GM10248 (cell line): ENCODE measurements around the gene GDF7.

Experiments
- CTCF ChIA-PET: fragments of 300-600 bp; sonication (Branson Sonifier 250); formaldehyde crosslinking; extraction: SDS; loops from one replicate; lab custom pipeline; 2021; ENCODE audit warnings: antibody characterized with exemption; lab: Yijun Ruan, JAX
- POLR2A ChIA-PET: fragments of 350-650 bp; sonication (Branson Sonifier 250); formaldehyde crosslinking; extraction: SDS; loops from one replicate; lab custom pipeline; 2020; ENCODE audit warnings: antibody characterized with exemption; lab: Yijun Ruan, JAX
- DNase-seq: peaks from one replicate; pipeline ENCODE4 v3.0.0; 2012; ENCODE audit errors: extremely low spot score
- TF ChIP-seq, protein P1 (sequence below): IDR thresholded peaks from 2 replicates; pipeline ENCODE4 v1.5.1; 2012; ENCODE audit warnings: mild to moderate bottlenecking, low read depth; ENCODE audit errors: extremely low read depth, missing control alignments, control extremely low read depth

The GDF7 gene

DNA sequence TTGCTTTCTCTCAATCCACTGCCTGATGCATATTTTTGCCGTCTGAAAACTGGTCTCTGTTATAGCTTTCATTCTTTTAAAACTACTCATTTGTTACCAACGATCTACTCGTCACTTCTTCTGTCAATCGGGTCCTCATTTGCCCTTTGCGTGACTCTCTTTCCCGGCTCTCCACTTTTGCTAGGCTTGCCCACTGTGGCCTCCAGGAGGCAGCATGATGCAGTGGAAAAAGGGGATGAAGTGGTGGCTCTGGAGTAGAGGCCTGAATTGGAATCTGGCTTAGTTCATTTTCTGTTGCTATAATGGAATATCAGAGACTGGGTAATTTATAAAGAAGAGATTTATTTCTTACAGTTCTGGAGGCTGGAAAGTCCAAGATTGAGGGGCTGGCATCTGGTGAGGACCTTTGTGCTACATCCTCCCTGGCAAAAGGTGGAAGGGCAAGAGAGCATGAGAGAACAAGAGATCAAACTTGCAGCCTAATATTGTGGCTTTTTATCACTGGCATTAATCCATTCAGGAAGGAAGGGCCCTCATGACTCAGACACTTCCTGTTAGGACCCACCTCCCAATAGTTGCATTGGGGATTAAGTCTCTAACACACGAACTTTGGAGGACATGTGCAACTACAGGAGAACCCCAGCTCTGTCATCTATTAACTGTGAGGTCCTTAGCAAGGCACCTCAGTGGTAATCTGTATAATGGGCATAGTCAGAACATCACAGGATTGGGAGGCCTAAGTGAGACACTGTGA lies 15.4 kb downstream of the GDF7 start:
- ChIA-PET POLR2A (no interaction called here), CTCF (interaction anchor here (1.0 to 5.5 kb wide), 5 partner anchors 9 to 280 kb away, joined by 3 to 36 read pairs (median 3); no protein-coding TSS in a partner anchor)
- DNase-seq, result no peak
- TF ChIP-seq, protein P1, sequence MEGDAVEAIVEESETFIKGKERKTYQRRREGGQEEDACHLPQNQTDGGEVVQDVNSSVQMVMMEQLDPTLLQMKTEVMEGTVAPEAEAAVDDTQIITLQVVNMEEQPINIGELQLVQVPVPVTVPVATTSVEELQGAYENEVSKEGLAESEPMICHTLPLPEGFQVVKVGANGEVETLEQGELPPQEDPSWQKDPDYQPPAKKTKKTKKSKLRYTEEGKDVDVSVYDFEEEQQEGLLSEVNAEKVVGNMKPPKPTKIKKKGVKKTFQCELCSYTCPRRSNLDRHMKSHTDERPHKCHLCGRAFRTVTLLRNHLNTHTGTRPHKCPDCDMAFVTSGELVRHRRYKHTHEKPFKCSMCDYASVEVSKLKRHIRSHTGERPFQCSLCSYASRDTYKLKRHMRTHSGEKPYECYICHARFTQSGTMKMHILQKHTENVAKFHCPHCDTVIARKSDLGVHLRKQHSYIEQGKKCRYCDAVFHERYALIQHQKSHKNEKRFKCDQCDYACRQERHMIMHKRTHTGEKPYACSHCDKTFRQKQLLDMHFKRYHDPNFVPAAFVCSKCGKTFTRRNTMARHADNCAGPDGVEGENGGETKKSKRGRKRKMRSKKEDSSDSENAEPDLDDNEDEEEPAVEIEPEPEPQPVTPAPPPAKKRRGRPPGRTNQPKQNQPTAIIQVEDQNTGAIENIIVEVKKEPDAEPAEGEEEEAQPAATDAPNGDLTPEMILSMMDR, result peak; percentile 35

DNA sequence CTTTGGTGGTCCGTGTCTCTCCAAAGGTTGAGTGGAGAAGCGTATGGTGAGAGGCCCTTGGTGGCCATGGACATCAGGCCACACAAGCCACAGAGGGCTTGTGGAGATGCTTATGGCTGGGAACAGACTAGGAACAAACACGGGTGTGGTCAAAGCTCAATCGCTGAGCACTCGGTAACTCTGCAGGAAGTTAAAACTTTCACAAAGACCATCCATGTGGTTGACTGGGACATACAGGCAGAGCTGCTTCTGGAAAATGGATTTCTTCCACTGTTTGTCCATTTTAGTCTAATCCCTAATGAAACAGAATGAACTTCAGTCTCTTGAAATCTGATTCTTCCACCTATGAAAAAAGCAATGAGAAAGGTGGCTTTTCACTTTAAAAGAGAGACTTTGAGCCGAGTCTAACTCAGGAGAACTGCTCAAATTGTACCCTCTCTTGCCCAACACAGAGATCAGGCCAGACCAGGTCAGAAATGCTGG lies 17.7 kb downstream of the GDF7 start:
- ChIA-PET CTCF (interaction anchor here (0.9 to 5.5 kb wide), 8 partner anchors 9 to 285 kb away, joined by 3 to 36 read pairs (median 6); partner anchors contain the start of gene HS1BP3), POLR2A (no interaction called here)
- DNase-seq, result no peak
- TF ChIP-seq, protein P1, result no peak

DNA sequence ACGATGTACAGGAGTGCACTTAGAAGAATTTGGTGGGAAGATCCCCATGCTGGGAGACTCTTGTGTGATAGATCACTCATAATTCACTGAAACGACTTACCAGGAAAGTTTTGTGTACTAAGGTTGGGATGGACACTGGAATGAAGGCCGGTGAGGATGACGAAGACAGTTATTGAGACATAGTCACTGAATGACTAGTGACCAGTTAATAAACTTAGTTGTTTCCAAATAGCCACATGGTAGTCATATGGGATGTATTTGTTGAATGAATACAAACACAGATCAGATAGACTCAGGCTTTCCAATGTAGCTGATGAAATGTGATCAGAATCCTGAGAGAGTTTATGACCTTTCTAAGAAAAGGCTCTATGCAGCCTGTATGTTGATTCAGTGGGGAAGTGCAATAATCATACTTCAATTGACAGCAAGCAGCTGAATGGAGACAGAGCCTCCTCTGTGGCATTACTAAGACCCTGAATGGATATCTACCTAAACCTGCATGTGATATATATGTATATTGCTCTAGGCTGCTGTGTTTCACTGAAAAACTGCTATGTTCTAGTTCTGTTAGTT lies 20.4 kb downstream of the GDF7 start:
- ChIA-PET CTCF (interaction anchor here (1.4 to 3.0 kb wide), 2 partner anchors 10 to 26 kb away, joined by 11 to 14 read pairs; no protein-coding TSS in a partner anchor), POLR2A (no interaction called here)
- DNase-seq, result no peak

DNA sequence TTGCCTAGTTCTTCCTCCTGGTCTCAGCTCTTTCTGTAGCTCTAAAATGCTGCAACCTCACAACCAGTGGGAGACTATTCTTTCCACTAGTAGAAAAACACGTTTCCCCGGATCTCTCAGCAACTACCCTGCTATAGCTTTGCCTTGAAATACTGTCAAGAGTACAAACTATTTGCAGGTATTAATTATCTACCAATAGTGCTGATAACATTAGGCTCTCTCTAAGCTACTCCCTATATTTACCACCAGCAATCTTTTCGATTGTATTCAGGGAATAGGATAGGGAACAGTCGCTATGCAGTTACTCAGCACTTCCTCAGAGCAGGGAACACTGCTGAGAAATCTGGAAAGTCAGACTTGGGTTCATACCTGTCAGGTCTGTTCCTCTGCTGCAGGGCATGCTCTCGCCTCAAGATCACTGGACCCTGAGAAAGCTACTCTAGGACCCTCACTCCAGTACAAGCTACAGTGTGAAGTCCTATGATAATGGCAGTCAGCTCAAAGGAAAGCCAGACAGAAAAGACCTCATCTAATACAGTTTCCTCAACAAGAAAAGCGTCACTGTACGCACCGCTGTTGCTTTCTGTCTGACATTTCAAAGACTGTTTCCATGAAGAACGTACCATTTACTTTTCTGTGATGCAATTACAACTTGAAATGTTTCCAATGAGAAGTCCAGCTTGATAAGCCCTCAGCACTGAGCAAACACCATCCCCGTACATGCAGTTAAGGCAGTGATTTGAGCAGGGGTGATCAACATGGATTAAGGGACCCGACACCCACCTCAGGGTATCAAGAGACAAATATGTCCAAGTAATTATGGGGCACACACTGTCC lies 22.7 kb downstream of the GDF7 start:
- DNase-seq, result no peak
- TF ChIP-seq, protein P1, result no peak
- CTCF ChIA-PET, result interaction anchor here (0.9 to 3.0 kb wide), 5 partner anchors 11 to 293 kb away, joined by 3 to 11 read pairs (median 4); no protein-coding TSS in a partner anchor
- POLR2A ChIA-PET, result no interaction called here

More for the DNA sequence above, 20.4 kb downstream of the GDF7 start:
- TF ChIP-seq, protein P1, result no peak

DNA sequence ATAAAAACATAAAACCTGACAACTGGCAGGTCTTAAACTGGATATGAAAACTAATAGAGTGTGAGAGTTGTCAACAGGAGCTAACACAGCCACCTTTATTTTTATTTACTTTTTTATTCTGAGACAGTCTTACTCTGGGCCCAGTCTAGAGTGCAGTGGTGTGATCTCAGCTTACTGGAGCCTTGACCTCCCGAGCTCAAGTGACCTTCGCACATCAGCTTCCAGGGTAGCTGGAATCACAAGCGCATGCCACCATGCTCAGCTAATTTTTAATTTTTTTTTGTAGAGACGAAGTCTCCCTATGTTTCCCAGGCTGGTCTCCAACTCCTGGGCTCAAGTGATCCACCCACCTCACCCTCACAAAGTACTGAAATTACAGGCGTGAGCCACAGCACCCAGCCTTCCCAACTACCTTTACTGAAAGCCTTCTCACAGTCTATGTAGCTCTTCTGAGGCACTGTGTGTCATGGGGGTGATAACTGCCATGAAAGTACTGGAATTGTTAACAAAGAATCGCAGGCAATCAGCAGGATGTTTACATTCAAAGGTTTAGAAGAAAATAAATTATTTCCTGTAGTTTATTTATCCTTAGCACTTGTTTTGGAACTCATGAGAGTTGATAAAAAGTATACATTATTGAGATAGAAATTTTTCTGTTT lies 24.3 kb downstream of the GDF7 start:
- DNase-seq, result no peak
- ChIA-PET CTCF (interaction anchor here (0.8 to 3.8 kb wide), 4 partner anchors 8 to 30 kb away, joined by 3 to 18 read pairs (median 9); no protein-coding TSS in a partner anchor), POLR2A (no interaction called here)
- TF ChIP-seq, protein P1, result no peak
